ENCODE measurements around the gene PBX4. TPM values are rescaled to one million over a fixed set of nuclear protein-coding genes. Genes with fewer than 3 reads are reported as not detected.

PBX4 gene
- total and polyA plus RNA-seq, 2 donors (not counting 3 experiments of a cell fraction or from before 2014, with no cell fraction given) = not detected

- intact Hi-C loops (cut with micrococcal nuclease) = no loop called here
- Histone ChIP-seq H3K27me3 (ENCODE audit: control insufficient read depth in 2 of 2, insufficient read depth in 2 of 2, low read length in 2 of 2) (no peaks in the 10 kb centered on the region), H3K36me3 (ENCODE audit: control insufficient read depth in 2 of 2, extremely low read depth in 1 of 2, insufficient read depth in 2 of 2, low read length in 2 of 2) (no peaks in the 10 kb centered on the region), H3K4me2 (ENCODE audit: insufficient read depth, low read length) (no peak overlapping the region), H3K4me3 (replicated peaks in 1 of 3; ENCODE audit: insufficient read depth in 1 of 3, low read depth in 1 of 3, low read length in 3 of 3) (no peak overlapping the region), H3K27ac (ENCODE audit: insufficient read depth, low read depth, low read length) (no peak overlapping the region), H4K20me1 (replicated peaks; ENCODE audit: control insufficient read depth, extremely low read depth, insufficient read depth, low read length) (no peaks in the 10 kb centered on the region), H3K4me1 (ENCODE audit: control insufficient read depth, extremely low read depth, insufficient read depth, low read length) (no peaks in the 10 kb centered on the region), H2AFZ (ENCODE audit: low read depth, low read length) (no peak overlapping the region), H3K9ac (replicated peaks; ENCODE audit: extremely low read depth, insufficient read depth, low read length) (no peak overlapping the region), H3K9me3 (replicated peaks; ENCODE audit: control insufficient read depth, insufficient read depth, low read length) (no peaks in the 10 kb centered on the region), H3K9me1 (replicated peaks; ENCODE audit: control insufficient read depth, extremely low read depth, insufficient read depth, low read length) (no peaks in the 10 kb centered on the region), H3K79me2 (ENCODE audit: control insufficient read depth, insufficient read depth, low read length) (peaks cover 3% of the 10 kb centered on the region)
- TF ChIP-seq CTCF (IDR thresholded peaks at IDR 0.05; ENCODE audit: extremely low read depth in 1 of 2, insufficient read depth in 1 of 2, low read depth in 1 of 2, low read length in 2 of 2) (no peak), EZH2 (IDR thresholded peaks at IDR 0.05; ENCODE audit: borderline replicate concordance, low read depth, low read length, severe bottlenecking) (no peak), GATA2 (IDR thresholded peaks at IDR 0.05; ENCODE audit: insufficient read depth, insufficient read length, low read depth, low read length) (no peak), POLR2AphosphoS5 (IDR thresholded peaks at IDR 0.05; ENCODE audit: insufficient read depth, low read depth, low read length) (no peak), POLR2A (IDR thresholded peaks at IDR 0.05; ENCODE audit: low read depth, low read length) (no peak), FOS (IDR thresholded peaks at IDR 0.05; ENCODE audit: borderline replicate concordance, insufficient read depth, low read length) (no peak), MYC (IDR thresholded peaks at IDR 0.05; ENCODE audit: low read depth, low read length) (no peak), JUN (IDR thresholded peaks at IDR 0.05; ENCODE audit: borderline replicate concordance, insufficient read depth, insufficient read length, low read depth) (no peak), MAX (IDR thresholded peaks at IDR 0.05; ENCODE audit: insufficient read depth, insufficient read length) (no peak)
- no peak for DNase-seq (ENCODE audit: low read depth, low spot score)
- BruUV-seq (replicated peaks) = no TSS peak
- dilution Hi-C loops (cut with MboI; ENCODE audit: extremely low pct_ligation_motif_present, low sequenced_read_pairs) = no loop called here
- FAIRE-seq = no peak
- POLR2A ChIA-PET = no interaction called here
- CTCF ChIA-PET = no interaction called here
Measured at GRCh38 chr19:19525611-19526380, 92.7 kb downstream of the PBX4 start.
